Placental pericyte (primary cell): ENCODE measurements around the gene FGF23. TPM values are rescaled to one million over a fixed set of nuclear protein-coding genes. Genes with fewer than 3 reads are reported as not detected.

Experiments
- total RNA-seq: library from RNA; depleted of rRNA; stranded (reverse); fragments of >200 nt; gene quantifications from 2 replicates; pipeline ENCODE4 v1.2.3, GENCODE V29; 2012

The FGF23 gene
- not detected in 2 replicates for total RNA-seq

GRCh38 chr12:4379405-4379804 lies at the start of gene FGF23:
Gene FGF23, minus strand, starts transcription at chr12:4379712. Its CDS starts 130 bp downstream, at chr12:4379582.

GRCh38 chr12:4320853-4321701 lies 58.4 kb downstream of the FGF23 start, which contains the start of gene TIGAR:
Gene TIGAR, plus strand, starts transcription at chr12:4321213. Its CDS starts 59 bp downstream, at chr12:4321272.

Other genes with a start within 250 kb of the FGF23 start
- 19.3 and 107 TPM in 2 replicates for gene CCND2, start 106.0 kb downstream of the FGF23 start, total RNA-seq
- 15.5 and 19.3 TPM in 2 replicates for gene TIGAR, start 58.5 kb downstream of the FGF23 start, total RNA-seq
- gene FGF6, start 66.1 kb upstream of the FGF23 start, total RNA-seq: not detected in 2 replicates
- 1.3 and 24.9 TPM in 2 replicates for gene RAD51AP1, start 159.2 kb upstream of the FGF23 start, total RNA-seq
- 31.4 and 47.5 TPM in 2 replicates for gene DYRK4, start 182.5 kb upstream of the FGF23 start, total RNA-seq